Measurements from ENCODE around the gene CELF2.

Gene CELF2

DNA sequence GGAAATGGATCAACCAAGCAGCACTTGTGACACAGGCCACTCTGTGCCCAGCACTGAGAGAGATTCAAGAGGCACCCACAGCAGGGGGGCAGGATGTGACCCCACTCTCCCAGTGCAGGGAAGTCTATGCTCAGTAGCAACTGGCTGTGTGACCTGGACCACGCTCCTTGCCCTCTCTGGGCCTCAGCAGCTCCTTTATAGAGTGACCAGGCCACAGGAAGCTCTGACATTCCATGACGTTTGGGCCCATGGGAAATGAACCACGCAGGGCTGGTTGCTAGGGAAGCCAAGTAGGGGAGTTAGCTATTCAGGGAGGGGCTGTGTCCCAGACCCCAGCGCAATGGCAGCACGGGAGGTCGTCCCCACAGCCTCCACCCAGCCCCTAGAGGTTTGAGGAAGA lies 361.2 kb downstream of the CELF2 start:
- no peak overlapping the region for H3K4me2 ChIP-seq (ENCODE audit: low read depth, low read length, poor library complexity, severe bottlenecking)

DNA sequence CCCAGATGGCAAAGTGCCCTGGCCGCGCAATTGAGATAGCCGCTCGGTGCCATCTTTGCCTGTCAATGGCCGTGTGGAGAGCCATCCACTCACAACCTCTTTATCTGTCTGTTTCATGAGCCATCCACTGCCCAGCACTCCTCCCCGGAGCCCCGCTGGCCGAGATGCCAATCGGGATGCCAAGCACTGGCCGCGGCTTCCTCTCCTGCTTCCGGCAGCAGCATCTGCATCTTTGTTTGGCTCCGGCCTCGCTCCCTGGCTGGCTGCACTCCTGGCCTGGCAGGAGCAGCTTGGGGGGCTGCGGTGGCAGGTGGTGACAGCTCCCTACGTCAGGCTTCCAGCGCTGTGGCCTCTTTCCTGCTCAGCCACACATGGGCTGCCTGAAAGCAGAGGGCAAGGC lies 362.1 kb downstream of the CELF2 start:
- Histone ChIP-seq H3K27me3 (ENCODE audit: low read length) (no peaks in the 10 kb centered on the region), H3K27ac (ENCODE audit: low read depth, low read length) (no peak overlapping the region), H3K9me3 (ENCODE audit: insufficient read depth, low read length) (no peaks in the 10 kb centered on the region), H3K9ac (ENCODE audit: low read length) (no peak overlapping the region), H3K4me3 (ENCODE audit: insufficient read depth, low read length, poor library complexity, severe bottlenecking) (no peak overlapping the region), H3K4me2 (ENCODE audit: low read depth, low read length, poor library complexity, severe bottlenecking) (no peak overlapping the region), H2AFZ (ENCODE audit: low read depth, low read length, severe bottlenecking) (no peak overlapping the region), H3K79me2 (ENCODE audit: insufficient read depth, low read length) (no peaks in the 10 kb centered on the region), H4K20me1 (ENCODE audit: low read depth, low read length) (no peaks in the 10 kb centered on the region), H3F3A (ENCODE audit: insufficient read depth) (no peaks in the 10 kb centered on the region), H3K9me2 (replicated peaks; ENCODE audit: insufficient read depth, low read length) (no peaks in the 10 kb centered on the region), H3K36me3 (ENCODE audit: low read length) (no peaks in the 10 kb centered on the region)
- TF ChIP-seq, protein P1, sequence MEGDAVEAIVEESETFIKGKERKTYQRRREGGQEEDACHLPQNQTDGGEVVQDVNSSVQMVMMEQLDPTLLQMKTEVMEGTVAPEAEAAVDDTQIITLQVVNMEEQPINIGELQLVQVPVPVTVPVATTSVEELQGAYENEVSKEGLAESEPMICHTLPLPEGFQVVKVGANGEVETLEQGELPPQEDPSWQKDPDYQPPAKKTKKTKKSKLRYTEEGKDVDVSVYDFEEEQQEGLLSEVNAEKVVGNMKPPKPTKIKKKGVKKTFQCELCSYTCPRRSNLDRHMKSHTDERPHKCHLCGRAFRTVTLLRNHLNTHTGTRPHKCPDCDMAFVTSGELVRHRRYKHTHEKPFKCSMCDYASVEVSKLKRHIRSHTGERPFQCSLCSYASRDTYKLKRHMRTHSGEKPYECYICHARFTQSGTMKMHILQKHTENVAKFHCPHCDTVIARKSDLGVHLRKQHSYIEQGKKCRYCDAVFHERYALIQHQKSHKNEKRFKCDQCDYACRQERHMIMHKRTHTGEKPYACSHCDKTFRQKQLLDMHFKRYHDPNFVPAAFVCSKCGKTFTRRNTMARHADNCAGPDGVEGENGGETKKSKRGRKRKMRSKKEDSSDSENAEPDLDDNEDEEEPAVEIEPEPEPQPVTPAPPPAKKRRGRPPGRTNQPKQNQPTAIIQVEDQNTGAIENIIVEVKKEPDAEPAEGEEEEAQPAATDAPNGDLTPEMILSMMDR (IDR thresholded peaks at IDR 0.05; ENCODE audit: insufficient read depth, low read length, poor library complexity, severe bottlenecking), result no peak
- no peak for TF ChIP-seq EZH2phosphoT487 (conservative IDR thresholded peaks at IDR 0.05; ENCODE audit: low read length)

More for the DNA sequence above, 361.2 kb downstream of the CELF2 start:
- no peak overlapping the region for H3K4me3 ChIP-seq (ENCODE audit: insufficient read depth, low read length, poor library complexity, severe bottlenecking)
- H3K27me3 ChIP-seq (ENCODE audit: low read length), result no peaks in the 10 kb centered on the region
- no peaks in the 10 kb centered on the region for H3K9me3 ChIP-seq (ENCODE audit: insufficient read depth, low read length)
- no peak overlapping the region for H3K27ac ChIP-seq (ENCODE audit: low read depth, low read length)
- H3K9ac ChIP-seq (ENCODE audit: low read length), result no peak overlapping the region
- H4K20me1 ChIP-seq (ENCODE audit: low read depth, low read length), result no peaks in the 10 kb centered on the region
- H3K9me2 ChIP-seq (replicated peaks; ENCODE audit: insufficient read depth, low read length), result no peaks in the 10 kb centered on the region
- no peak overlapping the region for H2AFZ ChIP-seq (ENCODE audit: low read depth, low read length, severe bottlenecking)
- H3K79me2 ChIP-seq (ENCODE audit: insufficient read depth, low read length), result no peaks in the 10 kb centered on the region
- no peak for TF ChIP-seq EZH2phosphoT487 (conservative IDR thresholded peaks at IDR 0.05; ENCODE audit: low read length)
- TF ChIP-seq, protein P1 (IDR thresholded peaks at IDR 0.05; ENCODE audit: insufficient read depth, low read length, poor library complexity, severe bottlenecking), result no peak
- no peaks in the 10 kb centered on the region for H3K36me3 ChIP-seq (ENCODE audit: low read length)
- no peaks in the 10 kb centered on the region for H3F3A ChIP-seq (ENCODE audit: insufficient read depth)

DNA sequence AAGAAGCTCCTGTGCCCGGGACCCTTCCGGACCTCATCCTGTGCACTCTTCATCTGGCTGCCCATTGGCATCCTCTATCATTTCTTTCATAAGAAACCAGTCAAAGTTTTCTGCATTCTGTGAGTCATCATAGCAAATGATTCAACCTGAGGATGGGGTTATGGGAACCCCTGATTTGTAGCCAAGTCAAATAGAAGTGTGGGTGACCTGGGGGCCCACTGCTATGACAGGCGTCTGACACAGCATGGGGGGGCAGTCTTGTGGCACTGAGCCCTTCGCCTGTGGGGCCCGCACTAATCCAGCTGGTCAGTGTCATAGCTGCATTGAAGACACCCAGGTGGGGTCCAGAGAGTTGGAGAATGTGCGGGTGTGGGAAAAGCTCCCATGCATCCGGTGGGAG lies 363.4 kb downstream of the CELF2 start:
- H2AFZ ChIP-seq (ENCODE audit: low read depth, low read length, severe bottlenecking), result no peak overlapping the region
- no peaks in the 10 kb centered on the region for H3K36me3 ChIP-seq (ENCODE audit: low read length)

More for the DNA sequence above, 363.4 kb downstream of the CELF2 start:
- no peaks in the 10 kb centered on the region for H3F3A ChIP-seq (ENCODE audit: insufficient read depth)
- H3K27me3 ChIP-seq (ENCODE audit: low read length), result no peaks in the 10 kb centered on the region
- no peaks in the 10 kb centered on the region for H3K9me2 ChIP-seq (replicated peaks; ENCODE audit: insufficient read depth, low read length)
- H3K79me2 ChIP-seq (ENCODE audit: insufficient read depth, low read length), result no peaks in the 10 kb centered on the region
- TF ChIP-seq, protein P1 (IDR thresholded peaks at IDR 0.05; ENCODE audit: insufficient read depth, low read length, poor library complexity, severe bottlenecking), result no peak
- TF ChIP-seq EZH2phosphoT487 (conservative IDR thresholded peaks at IDR 0.05; ENCODE audit: low read length), result no peak
- H3K4me3 ChIP-seq (ENCODE audit: insufficient read depth, low read length, poor library complexity, severe bottlenecking), result no peak overlapping the region
- H3K9me3 ChIP-seq (ENCODE audit: insufficient read depth, low read length), result no peaks in the 10 kb centered on the region
- no peaks in the 10 kb centered on the region for H4K20me1 ChIP-seq (ENCODE audit: low read depth, low read length)
- H3K27ac ChIP-seq (ENCODE audit: low read depth, low read length), result no peak overlapping the region
- H3K4me2 ChIP-seq (ENCODE audit: low read depth, low read length, poor library complexity, severe bottlenecking), result no peak overlapping the region
- H3K9ac ChIP-seq (ENCODE audit: low read length), result no peak overlapping the region

All from SU-DHL-6 (cell line).